Embryonic facial prominence (tissue), 1 donor: ENCODE data around the gene ARHGAP15.

Source experiments
- DNase-seq: peaks from one replicate; pipeline ENCODE4 v3.0.0-alpha.2; 2016; ENCODE audit errors: extremely low spot score

The ARHGAP15 gene

DNA sequence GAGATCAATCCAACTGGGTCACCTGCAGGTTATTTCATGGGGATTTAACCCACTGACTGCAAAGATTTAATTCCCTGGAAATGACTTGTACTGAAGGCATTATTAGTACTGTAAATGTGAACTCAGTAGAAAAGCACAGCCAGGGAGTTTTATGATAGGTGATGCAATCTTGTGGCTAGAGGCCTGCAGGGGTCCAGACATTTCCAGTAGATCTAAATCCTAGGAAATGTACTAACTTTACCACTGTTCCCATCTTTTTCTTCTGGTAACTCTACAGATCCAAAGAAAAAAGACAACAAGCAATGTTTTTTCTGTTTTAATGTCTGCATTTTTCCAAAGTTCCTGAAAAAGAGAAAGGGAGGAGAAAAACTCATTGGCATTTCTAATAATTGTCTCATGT is 500.1 kb downstream of the ARHGAP15 start:
- DNase-seq = no peak

DNA sequence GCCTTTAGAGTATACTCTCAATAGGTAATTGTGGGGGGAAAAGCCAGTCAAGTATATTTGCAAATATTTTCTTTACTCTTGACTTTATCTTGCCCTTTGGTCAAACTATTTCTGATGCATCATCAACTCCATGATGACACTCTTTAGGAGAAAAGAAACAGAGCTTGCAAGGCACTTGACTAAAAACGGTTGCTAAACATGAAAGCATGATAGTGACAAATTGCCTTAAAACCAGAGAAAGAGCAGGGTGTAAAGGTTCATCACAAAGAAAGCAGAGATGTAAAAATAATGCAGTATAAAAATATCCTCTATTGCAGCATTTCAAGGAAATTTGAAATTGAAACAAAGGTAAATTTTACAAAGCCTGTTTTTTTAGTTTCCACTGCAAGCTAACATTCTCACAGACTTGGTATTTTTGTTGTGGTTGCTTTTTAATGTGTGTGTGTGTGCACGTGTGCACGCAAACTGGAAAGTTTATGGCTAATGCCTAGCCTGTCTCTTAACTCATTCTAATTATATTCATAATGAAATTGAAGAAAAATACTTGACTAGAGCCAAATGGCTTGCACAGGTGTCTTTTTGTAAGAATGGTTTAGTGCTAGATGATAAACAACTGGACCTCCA is 503.6 kb downstream of the ARHGAP15 start:
- DNase-seq = no peak

DNA sequence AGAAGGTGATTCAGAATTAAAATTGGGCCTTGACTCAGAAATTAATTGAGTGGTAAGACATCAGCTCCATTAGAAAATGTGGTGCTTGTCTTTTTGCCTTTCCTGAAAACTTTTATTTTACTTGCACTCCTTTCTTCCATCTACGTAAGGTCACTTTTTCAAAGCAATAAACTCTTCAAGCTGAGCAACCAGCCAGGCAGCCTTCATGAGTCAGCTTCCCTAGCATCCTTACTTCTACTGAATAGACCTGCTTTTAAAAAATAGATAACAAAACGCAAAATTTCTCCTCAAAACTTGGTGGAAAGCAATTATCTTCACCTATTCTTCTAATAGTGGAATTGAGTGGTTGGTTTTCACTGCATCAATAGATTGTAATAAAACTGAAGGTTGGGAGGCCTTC is 504.2 kb downstream of the ARHGAP15 start:
- DNase-seq = no peak

DNA sequence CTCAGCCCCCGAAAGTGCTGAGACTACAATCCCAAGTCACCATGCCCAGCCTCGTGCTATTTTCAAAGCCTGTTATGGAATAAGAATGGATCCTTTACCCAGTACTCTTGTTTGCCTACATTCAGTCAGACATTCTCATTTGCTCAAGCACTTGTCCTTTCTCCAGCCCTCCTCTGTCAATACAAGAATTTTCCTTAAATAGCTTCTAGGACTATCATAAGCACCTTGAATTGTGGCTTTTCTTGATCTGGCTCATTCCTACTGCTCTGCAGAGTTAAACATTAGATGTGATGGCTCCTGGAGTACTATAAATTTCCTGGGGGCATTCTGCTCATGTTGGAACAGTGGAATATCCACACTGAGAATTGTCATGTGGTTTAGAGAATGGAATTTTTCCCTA is 506.1 kb downstream of the ARHGAP15 start:
- DNase-seq = no peak

DNA sequence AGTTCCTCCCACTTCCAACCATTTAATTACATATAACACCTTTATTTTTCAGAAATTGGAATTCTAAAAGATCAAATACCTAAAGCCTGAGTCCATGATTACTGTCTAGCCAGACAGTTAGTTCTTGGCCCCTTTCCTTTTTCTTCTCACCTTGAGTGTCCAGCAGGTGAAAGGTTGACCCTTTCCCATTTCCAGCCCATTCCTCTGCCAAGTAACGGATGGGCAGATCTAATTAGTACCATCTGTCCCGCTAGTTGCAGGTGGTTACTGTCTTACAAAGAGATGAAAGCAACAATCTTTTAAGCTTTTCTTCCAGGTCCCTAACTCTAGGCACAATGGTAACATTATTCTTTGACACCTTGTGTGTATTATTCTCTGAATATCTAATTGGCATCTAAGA is 506.7 kb downstream of the ARHGAP15 start:
- no peak for DNase-seq

DNA sequence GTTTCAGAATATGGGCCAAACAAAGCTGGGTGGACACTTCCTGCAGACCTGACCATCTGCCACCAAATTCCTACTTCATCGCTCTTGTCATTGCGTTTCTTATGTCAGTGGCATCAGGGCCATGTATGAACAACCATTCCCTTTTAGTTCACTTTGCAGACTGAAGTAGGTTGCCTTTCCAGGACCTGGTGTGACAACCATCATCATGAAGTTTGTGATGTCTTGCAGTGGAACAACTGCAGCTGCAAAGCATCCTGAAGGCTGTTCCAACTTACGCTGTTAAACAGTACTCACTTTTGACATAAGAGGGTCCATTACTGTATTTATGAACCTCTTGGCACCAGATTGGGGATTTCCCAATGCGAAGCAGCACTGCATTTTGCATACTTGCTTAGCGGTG is 511.6 kb downstream of the ARHGAP15 start:
- DNase-seq = no peak

DNA sequence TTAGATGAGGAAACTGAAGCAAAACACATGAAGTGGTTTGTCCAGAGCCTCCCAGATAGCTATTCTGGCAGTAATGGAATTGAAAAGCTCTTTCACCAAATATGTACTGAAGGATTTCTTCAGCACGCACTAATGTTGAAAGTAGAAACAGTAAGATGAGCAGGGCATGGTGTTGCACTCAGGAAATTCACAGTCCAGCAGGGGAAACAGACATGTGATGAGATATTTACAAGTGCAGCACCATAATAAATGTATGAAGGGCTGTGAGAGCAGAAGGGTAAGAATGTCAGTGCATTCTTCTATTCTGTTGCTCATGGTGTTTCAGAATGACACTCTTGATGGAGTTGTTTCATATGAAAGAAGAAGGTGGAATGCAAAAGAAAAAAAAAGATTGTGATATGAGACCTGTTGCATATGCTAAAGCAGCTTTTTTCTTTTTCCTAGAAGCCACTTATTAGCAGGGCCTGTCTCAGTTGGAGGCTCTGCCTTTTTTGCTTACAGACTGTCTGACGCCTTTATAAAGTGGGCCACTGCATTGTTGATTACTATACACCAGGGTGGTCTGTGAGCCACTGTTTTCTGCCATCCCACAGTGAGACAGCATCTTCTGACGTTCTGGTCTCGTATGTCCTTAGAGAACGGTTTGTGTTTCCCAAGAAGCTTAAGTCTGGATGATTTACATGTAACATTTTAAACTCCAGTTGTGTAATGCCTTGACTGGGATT is 516.9 kb downstream of the ARHGAP15 start:
- DNase-seq = no peak

DNA sequence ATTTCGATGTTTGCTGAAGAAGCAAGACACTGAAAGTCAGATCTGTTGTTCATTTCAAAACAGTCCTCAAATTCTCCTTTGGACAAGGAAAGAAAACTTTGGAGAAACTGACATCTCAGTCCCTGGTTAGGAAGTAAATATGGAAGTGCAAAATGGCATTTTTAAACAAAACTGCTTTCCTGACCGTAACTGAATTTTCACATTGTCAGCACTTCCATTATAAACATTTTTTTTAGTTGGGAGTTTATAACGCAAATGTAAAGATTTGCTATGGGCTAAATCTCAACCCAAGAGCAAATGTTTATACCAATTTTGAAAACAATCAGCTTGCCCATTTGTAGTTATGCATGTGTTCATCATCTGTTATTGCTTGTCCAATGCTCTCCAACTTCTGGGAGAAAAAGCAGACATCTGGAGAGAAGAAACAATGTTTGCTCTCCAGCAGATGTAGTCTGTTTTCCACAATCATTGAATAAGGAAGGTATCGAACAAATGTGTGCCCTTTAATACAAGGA is 520.1 kb downstream of the ARHGAP15 start:
- no peak for DNase-seq

DNA sequence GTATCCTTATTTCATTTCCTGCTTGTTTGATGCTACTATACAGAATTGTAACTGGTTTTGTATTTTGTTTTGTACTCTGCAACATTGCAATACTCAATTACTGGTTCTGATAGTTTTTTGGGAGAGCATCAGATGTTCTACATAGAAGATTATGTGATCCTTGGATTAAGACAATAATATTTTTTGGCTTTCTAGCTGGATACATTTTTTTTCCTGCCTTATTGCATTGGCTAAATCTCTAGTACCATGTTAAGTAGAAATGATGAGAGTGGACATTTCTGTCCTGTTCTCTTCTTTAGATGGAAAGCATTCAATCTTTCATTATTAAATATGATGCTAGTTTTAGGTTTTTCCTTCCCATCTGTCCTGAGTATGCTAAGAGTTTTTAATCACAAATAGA is 523.5 kb downstream of the ARHGAP15 start:
- no peak for DNase-seq

DNA sequence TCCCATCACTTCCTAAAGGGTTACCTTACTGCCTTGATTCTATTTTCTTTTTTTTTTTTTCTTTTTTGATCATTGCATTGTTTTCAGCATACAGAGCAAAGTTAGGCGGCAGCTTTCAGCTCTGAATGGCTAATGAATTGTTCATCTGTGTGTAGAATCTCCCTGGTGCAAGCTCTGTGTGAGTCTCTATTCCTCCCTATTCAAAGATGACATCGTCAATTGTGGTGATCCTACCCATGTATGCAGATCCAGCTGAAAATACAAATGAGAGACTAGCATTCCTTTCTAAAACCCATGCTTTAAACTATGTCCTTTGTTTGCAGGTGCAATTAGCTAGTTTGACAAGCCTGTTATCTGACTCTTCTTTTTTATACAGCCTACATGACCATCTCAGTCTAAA is 539.0 kb downstream of the ARHGAP15 start:
- no peak for DNase-seq

DNA sequence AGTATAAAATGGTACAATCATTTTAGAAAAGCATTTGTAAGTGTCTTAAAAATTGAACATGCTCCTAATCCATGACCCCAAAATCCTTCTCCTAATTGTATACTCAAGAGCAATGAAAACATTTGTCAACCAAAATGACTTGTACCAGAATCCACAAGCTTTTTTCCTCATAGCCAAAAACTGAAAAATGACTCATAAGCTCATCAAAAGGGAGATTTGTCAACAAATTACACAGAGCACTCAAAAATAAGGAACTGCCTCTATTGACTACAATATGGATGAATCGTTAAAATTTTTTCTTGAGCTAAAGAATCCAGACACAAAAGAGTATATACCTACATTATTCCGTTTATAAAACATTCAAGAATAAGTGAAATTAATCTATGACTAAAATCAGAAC is 544.8 kb downstream of the ARHGAP15 start:
- no peak for DNase-seq

DNA sequence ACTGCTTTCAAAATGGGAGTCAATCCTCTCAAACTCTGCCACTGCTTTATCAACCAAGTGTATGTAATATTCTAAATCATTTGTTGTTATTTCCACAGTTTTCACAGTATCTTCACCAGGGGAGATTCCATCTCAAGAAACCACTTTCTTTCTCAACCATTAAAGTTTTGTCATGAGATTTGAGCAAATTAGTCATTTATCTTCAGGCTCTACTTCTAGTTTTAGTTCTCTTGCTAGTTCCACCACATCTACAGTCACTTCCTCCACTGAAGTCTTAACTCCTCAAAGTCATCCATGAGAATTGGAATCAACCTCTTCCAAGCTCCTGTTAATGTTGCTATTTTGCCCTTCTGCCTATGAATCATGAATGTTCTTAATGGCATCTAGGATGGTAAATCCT is 545.8 kb downstream of the ARHGAP15 start:
- DNase-seq = no peak

DNA sequence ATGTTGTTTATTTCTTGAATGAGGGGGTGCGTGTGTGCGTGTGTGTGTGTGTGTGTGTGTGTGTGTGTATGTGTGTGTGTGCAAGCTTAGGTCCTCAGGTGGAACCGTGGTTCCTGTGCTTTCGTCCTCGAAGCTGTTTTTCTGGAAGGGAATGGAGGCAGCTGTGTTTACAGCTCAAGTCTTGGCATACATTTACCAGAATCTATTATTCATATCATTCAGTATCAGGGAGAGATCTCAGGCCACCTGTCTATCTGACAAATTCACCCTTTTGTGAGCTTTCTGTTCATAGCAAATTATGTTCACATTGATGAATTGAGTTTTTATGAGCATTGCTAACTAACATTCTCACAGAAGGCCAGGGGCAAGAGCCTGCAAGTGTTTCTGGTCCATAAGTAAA is 550.4 kb downstream of the ARHGAP15 start:
- DNase-seq = no peak

DNA sequence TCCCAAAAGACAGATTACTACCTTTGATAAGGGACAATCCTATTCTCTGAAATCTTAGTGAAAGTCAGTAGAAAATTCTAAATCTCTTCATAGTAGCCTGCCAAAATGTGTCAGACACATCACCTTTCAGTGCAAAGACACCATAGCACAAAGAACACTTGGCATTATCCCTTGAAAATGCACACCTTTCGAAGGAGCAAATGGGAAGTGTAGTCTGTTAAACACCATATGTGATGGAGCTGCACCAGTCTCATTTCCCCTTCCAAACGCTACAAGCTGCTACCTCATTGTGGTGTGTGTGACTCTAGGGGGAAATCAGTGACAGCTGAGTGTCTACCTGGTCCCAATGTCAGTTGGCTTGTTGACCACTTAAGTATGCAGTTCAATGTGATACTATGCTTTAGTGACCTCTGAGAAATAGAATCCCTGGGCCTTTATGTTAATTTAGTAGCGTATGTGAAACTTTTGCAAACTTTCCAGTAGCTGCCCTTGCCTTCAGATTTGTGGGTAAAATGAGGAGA is 551.7 kb downstream of the ARHGAP15 start:
- no peak for DNase-seq

DNA sequence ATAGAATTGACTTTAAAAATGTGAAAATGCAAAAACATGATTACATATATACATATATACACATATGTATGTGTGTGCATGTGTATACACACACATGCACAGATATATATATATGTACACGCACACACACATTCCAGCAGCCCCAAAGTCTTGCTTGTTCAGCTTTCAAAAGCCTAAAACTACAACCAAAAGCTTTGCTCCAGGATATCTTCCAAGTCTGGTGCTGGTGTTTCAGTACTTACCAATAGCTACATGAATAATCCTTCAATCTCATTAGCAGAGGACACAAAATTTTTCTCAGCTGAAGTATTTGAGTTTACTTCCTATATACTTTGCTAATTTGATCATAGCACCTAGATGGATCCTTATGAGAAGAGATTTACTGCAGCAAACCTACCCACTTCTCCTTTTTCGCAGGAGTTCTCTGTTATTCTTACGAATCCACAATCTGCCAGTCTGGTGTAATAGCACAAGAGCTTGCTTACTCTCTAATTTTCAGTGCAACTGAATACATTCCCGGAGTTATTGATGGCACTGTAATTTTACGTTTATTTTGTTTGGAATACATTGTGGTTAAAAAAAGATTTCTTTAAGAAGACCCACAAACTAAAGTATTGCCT is 553.3 kb downstream of the ARHGAP15 start:
- DNase-seq = no peak

DNA sequence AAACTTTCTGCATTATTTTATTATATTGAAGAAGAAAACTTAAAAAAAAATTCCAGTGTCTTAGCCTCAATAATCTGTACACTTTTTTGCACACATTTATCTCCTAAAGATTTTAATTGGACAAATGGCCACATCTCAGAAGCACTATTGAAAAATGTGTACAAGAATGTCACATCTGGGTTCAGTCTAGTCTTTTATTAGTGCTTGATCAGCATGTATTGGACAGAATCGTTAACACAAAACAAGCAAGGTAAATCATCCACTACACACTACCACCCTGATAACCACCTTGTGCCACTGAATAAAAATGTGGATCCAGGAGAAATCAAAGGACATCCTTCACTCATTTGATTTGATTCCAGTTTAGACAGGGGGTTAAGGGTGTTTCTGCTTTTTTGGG is 554.8 kb downstream of the ARHGAP15 start:
- no peak for DNase-seq

DNA sequence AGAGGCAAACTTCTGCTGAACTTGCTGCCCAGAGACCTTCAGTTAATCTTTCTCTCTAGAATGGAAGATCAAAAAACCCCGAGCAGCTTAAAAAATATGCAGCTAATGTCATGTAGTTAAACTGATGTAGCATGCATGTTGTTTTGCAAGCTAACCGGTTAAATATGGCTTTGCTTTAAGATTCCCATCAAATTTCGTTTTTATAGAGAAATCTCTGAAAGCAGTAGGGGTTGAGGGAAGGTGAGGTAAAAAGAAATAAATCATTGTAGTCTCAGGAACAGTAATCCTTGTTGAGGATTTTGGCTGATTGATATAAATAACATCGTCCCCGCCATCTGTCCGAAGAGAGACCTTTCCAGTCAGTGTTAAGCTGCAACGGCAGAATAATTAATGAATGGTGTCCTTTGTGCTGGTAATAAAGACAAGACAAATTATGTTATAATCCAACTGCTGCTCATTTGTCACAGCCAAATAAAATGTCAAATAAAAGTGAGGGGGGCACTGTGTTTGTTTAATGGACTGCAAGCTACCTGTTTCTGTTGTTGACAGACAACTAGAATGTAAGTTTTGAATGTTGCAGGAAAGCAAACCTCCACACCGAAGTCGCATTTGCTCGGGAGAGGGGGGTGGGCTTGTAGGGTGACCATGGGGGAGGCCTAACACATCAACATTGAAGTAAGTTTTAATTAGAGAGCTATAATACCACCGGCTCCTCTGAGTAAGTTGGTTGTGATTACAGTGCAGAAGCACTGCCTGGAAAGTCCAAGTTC is 555.5 kb downstream of the ARHGAP15 start:
- DNase-seq = no peak

DNA sequence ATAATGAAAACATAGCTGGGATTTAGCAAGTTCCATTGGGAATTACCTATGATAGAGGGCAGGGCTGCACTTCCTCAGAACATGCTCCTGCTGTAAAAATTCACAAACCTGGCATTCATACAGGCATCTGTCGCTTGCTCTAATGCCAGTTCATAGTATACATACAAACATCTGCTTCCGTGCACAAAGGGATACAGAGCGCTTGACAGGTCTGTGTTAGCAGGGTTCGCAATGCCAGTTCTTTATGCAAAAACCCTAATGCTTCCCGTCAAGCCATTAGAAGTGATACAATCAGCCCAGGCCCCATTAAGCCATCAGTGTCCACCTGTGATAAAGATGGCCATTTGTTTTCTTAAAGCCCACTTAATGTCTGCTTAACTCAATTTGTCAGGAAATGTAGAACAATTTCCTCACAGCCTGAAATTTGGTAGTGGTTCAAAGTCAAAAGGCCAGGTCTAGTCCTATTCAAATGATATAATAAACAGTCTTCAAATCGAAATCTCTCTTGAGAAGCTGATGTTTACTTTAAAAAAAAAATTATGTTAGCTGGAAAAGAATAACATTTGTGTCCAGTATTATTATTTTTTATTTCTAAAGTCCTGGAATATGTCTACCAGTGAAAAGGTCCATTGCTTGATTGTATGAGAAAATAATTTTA is 556.3 kb downstream of the ARHGAP15 start:
- DNase-seq = no peak

DNA sequence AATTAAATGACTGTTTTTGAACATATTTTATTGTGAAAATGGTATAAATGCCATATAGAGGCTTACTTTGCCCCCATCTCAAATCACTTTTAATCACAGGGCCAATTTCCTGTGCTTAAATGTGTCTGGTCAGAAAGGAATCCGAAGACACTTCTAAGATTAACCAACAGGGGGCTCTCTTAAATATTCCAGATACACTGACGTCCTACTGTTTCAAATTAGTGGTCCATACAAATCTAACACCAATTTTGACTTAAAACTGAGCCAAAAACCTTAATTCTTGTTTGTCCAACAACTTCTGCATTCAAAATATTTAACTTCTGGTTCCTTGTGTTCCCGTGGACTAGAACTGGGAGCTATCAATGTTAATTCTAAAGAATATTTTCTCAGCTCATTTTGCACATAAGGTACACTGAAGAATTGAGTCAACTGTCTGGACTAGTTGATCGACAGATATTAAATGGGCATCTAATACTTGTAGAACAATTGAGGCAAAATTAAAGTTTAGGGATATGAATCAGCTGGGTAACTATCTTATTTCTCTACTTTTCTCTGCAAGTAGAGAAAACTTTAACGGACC is 557.5 kb downstream of the ARHGAP15 start:
- no peak for DNase-seq

DNA sequence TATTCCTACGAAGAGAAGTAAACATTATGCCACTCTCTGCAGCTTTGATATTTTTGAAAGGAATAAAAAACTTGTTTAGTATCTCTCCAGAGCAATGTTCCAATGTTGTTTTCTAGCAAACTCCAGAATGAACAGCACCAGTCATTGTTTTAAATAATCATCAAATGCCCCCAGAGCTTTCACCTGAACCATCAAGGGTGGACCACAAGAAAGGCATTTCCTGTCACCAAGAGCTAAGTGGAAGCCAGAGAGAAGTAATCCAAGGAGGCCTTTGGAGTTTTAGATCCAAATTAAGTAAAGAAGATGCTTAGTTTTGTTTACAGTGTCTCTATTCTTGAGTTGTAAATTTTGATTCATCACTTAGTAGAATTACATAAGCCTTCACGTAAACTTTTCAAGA is 559.0 kb downstream of the ARHGAP15 start:
- DNase-seq = no peak

DNA sequence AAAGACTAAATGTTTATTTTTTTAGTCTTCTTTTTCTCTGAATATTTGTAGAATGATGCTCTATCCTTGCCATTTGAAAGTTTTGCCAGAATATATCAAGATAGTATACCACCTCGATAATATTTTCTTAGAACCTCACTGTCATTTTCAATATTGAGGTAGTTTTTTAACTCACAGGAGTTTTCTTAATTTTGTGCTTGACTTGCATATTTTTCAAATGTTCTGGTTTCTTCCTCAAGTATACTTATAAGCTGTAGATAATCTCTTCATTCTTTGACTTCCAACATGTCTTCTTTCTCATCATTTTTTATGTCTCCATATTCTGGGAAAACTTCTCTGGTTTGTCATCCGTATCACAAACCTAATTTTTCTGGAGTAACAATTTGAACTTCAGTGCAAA is 559.6 kb downstream of the ARHGAP15 start:
- no peak for DNase-seq
